GM20000 (cell line): Measurements from ENCODE around the gene PTHLH.

Experiments used
- DNase-seq: peaks from one replicate; pipeline ENCODE4 v3.0.0; 2012; ENCODE audit warnings: low spot score
- TF ChIP-seq, protein P1 (sequence below): IDR thresholded peaks from 2 replicates; pipeline ENCODE4 v1.5.1; 2012; ENCODE audit warnings: mild to moderate bottlenecking, control low read depth; ENCODE audit errors: extremely low read depth, missing control alignments

PTHLH gene

DNA sequence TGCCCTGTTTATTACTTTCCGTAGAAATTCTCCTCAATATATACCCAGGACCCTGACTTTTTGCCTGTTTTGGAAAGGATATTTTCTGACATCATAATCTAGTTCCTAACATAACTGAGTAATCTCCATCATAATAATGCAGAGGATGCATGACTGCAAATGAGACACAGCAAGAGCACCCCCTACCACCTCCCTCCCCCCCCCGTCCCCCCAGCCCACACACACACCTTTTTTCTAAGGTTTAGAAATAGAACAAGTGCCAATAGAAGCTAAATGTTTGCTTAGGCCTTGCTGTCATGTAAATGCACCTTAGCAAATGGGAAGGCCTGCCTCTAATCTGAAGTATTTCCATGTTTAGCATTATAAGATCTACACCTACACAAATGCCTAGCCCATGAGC lies at the start of gene PTHLH:
Gene PTHLH (minus strand): TSS at position 13 of the 400 bp plus-strand sequence. CDS start 3,239 bp downstream, outside the sequence.
- TF ChIP-seq, protein P1, sequence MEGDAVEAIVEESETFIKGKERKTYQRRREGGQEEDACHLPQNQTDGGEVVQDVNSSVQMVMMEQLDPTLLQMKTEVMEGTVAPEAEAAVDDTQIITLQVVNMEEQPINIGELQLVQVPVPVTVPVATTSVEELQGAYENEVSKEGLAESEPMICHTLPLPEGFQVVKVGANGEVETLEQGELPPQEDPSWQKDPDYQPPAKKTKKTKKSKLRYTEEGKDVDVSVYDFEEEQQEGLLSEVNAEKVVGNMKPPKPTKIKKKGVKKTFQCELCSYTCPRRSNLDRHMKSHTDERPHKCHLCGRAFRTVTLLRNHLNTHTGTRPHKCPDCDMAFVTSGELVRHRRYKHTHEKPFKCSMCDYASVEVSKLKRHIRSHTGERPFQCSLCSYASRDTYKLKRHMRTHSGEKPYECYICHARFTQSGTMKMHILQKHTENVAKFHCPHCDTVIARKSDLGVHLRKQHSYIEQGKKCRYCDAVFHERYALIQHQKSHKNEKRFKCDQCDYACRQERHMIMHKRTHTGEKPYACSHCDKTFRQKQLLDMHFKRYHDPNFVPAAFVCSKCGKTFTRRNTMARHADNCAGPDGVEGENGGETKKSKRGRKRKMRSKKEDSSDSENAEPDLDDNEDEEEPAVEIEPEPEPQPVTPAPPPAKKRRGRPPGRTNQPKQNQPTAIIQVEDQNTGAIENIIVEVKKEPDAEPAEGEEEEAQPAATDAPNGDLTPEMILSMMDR, result no peak
- DNase-seq, result no peak

DNA sequence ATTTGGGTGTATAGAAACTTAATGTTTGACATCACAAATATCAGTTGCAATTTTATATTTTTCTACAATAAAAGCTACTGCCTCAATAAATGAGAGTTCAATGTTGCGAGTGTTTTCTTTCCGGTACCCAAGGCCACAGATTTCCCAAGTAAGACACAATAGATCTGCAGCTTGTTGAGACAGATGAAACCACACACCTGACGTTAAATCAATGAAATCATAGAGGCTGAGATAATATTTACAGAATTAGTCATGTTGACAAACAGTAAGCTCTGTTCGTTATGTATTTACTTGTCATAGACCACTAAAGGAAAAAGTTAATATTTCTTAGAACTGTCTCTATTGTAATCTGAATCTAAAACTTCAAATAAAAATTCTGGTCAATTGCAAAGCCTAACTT lies 49.2 kb upstream of the PTHLH start:
- no peak for DNase-seq

DNA sequence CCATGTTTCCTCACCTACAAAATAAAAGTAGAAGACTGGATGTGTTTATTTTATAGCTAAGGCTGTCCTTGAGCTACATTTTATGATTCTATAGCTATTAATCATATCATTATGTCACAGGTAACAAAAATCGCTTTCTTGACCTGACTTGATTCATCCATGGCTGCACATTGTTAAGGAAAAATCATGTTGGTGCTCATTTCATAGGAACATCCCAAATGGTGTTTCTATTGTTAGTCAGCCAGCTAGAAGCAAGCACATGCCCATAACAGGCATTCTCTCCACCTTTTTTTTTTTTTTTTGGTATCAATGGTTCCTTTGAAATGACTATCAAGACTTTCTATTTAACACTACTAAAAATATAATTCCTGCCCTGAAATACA lies 45.3 kb upstream of the PTHLH start:
- DNase-seq, result no peak
- TF ChIP-seq, protein P1, result no peak

More for the DNA sequence above, 49.2 kb upstream of the PTHLH start:
- TF ChIP-seq, protein P1, result no peak

DNA sequence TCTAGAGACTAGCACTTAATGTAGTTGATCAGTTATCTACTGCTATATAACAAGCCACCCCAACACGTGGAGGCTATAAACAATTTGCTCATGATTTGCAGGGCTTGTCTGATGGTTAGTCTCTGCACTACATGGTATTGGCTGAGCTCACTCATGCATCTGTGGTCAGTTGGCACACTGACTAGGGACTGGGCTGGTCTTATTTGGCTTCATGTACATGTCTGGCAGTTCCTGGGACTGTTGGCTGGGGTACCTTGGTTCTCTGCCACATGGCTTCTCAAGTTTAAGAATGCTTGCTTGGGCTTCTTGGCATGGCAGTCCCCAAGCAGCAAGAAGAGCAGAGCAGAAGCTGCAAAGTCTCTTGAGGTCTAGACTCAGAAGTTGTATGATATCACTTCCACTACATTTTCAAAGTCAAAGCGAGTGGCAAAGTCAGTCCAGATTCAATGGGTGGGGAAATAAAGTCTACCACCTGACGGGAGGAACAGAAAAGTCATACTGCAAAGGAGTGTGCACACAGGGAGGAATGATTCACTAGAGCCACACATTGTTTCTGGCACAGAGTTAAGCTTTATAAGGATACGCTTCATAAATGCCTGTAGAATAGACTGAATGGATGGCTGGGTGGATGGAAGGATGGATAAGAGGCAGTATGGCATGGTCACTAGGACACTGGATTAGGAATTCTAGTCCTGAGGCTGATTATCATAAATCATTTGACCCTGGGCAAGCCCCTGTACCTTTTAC lies 44.8 kb upstream of the PTHLH start:
- TF ChIP-seq, protein P1, result no peak
- DNase-seq, result no peak

DNA sequence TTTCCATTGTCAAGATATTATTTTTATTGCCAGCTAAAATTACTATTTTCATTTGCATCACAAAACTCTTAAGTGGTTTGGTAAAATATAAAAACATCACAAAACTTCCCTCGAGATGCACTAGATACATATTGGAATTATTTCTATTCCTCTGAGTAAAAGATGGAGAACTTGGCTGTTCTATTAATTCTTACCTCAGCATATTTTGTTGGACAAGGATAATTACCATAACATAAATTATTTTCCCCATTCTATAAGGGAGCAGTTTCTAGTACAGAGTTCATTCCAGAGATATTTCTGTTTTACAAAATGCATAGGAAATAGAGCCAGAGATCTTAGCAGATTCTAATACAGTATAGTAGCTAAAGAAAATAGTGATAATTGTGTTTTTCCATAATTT lies 42.6 kb upstream of the PTHLH start:
- DNase-seq, result no peak
- TF ChIP-seq, protein P1, result no peak

DNA sequence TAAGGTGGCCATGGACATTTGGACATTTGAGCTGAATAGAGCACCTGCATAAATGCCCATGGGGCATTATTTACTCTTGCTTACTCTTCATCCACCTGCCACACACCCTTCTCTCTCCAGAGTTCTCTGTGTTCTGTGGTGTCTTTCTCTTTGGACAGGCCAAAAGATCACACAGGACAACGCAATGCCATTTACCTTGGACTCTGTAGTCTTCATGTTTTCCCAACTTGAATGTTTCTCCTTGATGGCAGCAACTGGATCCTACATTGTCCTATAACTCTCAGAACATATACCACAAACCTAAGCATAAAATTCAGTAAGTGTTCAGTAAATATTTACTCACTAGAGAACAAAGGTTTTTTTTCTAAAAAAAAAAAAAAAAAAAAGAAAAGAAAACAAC lies 41.7 kb upstream of the PTHLH start:
- TF ChIP-seq, protein P1, result no peak
- DNase-seq, result no peak

DNA sequence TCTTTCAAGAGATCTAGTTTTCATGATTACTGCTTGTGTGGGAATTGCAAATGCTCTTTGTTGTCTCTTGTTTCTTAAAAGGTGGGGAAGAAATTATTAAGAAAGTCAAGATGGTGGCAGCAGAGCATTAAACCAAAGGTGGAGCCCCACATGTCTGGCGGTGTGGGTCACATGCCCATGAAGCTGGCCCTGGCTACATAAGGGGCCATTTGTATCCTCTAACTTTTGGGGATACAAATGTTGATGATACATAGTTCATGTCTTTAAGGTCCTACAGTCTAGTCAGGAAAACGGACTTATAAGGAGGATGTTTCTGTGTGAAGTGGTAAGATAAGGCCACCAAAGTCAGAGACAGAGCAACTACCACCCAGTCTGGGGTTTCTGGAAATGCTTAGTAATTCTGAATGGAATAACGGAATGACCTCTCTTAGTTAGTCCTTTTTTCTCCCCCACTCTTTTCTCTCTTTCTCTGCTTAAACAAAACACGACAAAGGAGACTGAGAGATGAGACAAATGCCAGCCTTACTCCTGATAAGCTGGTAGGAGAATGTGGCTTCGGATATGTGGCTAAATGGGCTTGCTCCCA lies 39.9 kb upstream of the PTHLH start:
- TF ChIP-seq, protein P1, result no peak

More for the DNA sequence above, 39.9 kb upstream of the PTHLH start:
- no peak for DNase-seq
